GM10248 (cell line): ENCODE data around the gene BCL2.

Experiments
- CTCF ChIA-PET: fragments of 300-600 bp; sonication (Branson Sonifier 250); formaldehyde crosslinking; extraction: SDS; loops from one replicate; lab custom pipeline; 2021; ENCODE audit warnings: antibody characterized with exemption; lab: Yijun Ruan, JAX
- POLR2A ChIA-PET: fragments of 350-650 bp; sonication (Branson Sonifier 250); formaldehyde crosslinking; extraction: SDS; loops from one replicate; lab custom pipeline; 2020; ENCODE audit warnings: antibody characterized with exemption; lab: Yijun Ruan, JAX
- DNase-seq: peaks from one replicate; pipeline ENCODE4 v3.0.0; 2012; ENCODE audit errors: extremely low spot score
- TF ChIP-seq, protein P1 (sequence below): IDR thresholded peaks from 2 replicates; pipeline ENCODE4 v1.5.1; 2012; ENCODE audit warnings: mild to moderate bottlenecking, low read depth; ENCODE audit errors: extremely low read depth, missing control alignments, control extremely low read depth

Gene BCL2

DNA sequence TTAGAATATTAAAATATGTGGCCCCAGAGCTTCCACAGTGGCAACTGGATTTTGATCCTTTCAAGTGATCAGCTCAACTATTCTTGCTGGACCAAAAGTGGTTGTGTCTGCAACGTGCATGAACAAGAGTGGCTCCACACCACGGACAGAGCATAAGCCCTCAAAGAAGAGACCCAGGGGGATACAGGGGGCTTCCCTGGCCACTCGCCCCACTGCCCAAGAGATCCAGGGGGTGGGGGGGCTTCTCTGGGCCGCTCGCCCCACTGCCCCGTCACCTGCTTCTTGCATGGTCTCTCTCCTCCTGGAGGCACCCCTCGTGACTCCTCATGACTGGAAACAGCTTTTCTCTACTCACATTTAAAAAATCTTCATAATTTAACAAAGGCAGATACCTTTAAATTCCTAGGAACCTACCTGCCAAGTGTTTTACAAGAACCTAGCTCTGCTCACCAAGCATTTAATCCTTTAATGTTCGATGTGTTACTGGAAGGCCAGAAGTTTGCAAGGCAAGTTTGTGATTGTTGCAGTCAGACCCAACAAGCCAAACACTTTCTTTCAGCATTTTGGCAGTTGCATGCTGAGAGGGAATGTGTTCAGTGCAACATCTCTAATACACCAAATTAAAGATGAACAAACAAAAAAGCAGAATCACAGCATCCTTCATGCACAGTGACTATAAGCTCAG is 174.3 kb downstream of the BCL2 start:
- POLR2A ChIA-PET, result no interaction called here
- no peak for DNase-seq
- TF ChIP-seq, protein P1, sequence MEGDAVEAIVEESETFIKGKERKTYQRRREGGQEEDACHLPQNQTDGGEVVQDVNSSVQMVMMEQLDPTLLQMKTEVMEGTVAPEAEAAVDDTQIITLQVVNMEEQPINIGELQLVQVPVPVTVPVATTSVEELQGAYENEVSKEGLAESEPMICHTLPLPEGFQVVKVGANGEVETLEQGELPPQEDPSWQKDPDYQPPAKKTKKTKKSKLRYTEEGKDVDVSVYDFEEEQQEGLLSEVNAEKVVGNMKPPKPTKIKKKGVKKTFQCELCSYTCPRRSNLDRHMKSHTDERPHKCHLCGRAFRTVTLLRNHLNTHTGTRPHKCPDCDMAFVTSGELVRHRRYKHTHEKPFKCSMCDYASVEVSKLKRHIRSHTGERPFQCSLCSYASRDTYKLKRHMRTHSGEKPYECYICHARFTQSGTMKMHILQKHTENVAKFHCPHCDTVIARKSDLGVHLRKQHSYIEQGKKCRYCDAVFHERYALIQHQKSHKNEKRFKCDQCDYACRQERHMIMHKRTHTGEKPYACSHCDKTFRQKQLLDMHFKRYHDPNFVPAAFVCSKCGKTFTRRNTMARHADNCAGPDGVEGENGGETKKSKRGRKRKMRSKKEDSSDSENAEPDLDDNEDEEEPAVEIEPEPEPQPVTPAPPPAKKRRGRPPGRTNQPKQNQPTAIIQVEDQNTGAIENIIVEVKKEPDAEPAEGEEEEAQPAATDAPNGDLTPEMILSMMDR, result no peak
- CTCF ChIA-PET, result interaction anchor here (0.8 to 11.7 kb wide), 6 partner anchors 9 to 177 kb away, joined by 3 to 172 read pairs (median 4); no protein-coding TSS in a partner anchor

- DNase-seq, result no peak
- TF ChIP-seq, protein P1, result no peak
- ChIA-PET POLR2A (no interaction called here), CTCF (interaction anchor here (0.9 to 11.7 kb wide), 5 partner anchors 10 to 173 kb away, joined by 4 to 172 read pairs (median 43); partner anchors contain the start of gene BCL2)
Measured at GRCh38 chr18:63144748-63145147, 174.8 kb downstream of the BCL2 start.

DNA sequence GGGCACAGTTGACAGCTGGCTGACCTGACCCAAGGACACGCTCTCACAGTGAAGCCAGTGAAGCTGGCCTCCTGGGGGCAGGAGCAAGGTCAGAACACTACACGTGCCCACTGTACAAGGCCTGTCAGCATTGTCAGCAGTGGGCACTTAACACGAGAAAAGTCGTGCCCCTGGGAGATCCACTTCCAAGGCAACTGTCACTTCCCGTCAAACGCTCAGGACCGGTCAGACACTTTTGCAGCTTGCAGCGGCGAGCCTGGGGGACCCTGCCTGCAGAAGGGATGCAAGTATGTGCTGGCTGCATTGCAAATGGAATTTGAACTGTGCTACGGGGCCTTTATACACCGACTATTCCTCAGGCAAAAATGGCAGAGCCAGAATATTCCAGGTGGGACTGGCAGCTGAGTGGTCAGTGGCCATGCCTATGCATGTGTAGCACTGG is 176.2 kb downstream of the BCL2 start:
- TF ChIP-seq, protein P1, result no peak
- no peak for DNase-seq
- CTCF ChIA-PET, result interaction anchor here (1.0 to 11.7 kb wide), 8 partner anchors 11 to 820 kb away, joined by 3 to 172 read pairs (median 10); partner anchors contain the start of gene BCL2
- POLR2A ChIA-PET, result interaction anchor here (0.5 to 2.5 kb wide), 2 partner anchors 9 to 557 kb away, joined by 3 to 18 read pairs; no protein-coding TSS in a partner anchor

GRCh38 chr18:63142594-63143225 is 176.9 kb downstream of the BCL2 start:
- ChIA-PET POLR2A (interaction anchor here (0.5 to 2.5 kb wide), 2 partner anchors 10 to 556 kb away, joined by 3 to 18 read pairs; no protein-coding TSS in a partner anchor), CTCF (interaction anchor here (0.7 to 11.7 kb wide), 10 partner anchors 11 to 821 kb away, joined by 3 to 172 read pairs (median 6); partner anchors contain the start of gene BCL2)
- TF ChIP-seq, protein P1, result no peak
- no peak for DNase-seq

DNA sequence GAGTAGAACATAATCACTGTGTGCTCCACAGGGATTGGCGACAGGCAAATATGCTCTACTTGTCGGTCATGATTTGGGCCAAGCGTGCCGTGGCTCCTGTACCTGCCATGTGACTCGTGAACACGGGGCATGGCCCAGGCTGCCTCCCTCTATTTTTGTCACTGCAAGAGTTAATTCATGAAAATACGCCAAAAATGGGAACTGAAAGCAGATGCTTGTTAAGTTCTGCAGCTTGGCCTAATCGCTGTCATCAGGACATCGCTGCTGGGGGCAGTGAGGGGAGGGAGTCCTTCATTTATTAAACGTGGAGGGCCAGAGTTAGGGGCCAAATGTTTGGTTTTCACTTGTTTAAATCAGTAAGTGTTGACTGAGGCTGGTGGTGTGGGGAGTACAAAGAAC is 177.8 kb downstream of the BCL2 start:
- peak; percentile 74 for DNase-seq
- CTCF ChIA-PET, result interaction anchor here (0.9 to 11.7 kb wide), 8 partner anchors 11 to 176 kb away, joined by 3 to 172 read pairs (median 8); partner anchors contain the start of gene BCL2
- TF ChIP-seq, protein P1, result no peak
- POLR2A ChIA-PET, result interaction anchor here (2.5 kb wide), 1 partner anchor 11 kb away, joined by 18 read pairs; no protein-coding TSS in a partner anchor
